GM12892 (cell line): ENCODE measurements around the gene RPS14.
"Not testable (repeated sequence)": the region's sequence is repeated elsewhere in the genome, so short reads cannot be mapped to it uniquely, and the experiment has no call there.

Experiments used
- POLR2A ChIP-seq: IDR thresholded peaks from 2 replicates; pipeline ENCODE4 v1.6.1; 2011; ENCODE audit warnings: low read depth, low read length, control low read depth
- POLR2AphosphoS5 ChIP-seq: IDR thresholded peaks from 2 replicates; pipeline ENCODE4 v1.6.1; 2011; ENCODE audit warnings: low read depth, low read length, control low read depth
- TAF1 ChIP-seq: IDR thresholded peaks from 2 replicates; pipeline ENCODE4 v1.6.1; 2011; ENCODE audit warnings: low read depth, mild to moderate bottlenecking, control low read depth, low read length, borderline replicate concordance

- not testable (repeated sequence) for TF ChIP-seq TAF1, POLR2A, POLR2AphosphoS5
These were observed 35.4 kb downstream of the RPS14 start for GRCh38 chr5:150413902-150414790.
